Nephron (organoid): ENCODE measurements around the gene SPATA16.

Source experiments
- H3K27ac Mint-ChIP-seq, 3 experiments: 2 replicates each; pipeline ENCODE4 v1.8.0; 2020; ENCODE audit warnings: mixed read lengths in 3 of 3, mild to moderate bottlenecking in 2 of 3, moderate library complexity in 1 of 3
- H3K27me3 Mint-ChIP-seq: 2 replicates; pipeline ENCODE4 v1.8.0; 2021; ENCODE audit warnings: low read depth, mild to moderate bottlenecking, moderate library complexity, mixed read lengths
- H3K36me3 Mint-ChIP-seq: 2 replicates; pipeline ENCODE4 v1.8.0; 2020; ENCODE audit warnings: low read depth, mixed read lengths
- H3K4me1 Mint-ChIP-seq: 2 replicates; pipeline ENCODE4 v1.8.0; 2020; ENCODE audit warnings: mixed read lengths
- H3K4me3 Mint-ChIP-seq, 3 experiments: 2 replicates each; pipeline ENCODE4 v1.8.0; 2020; ENCODE audit warnings: mild to moderate bottlenecking in 3 of 3, mixed read lengths in 3 of 3, moderate library complexity in 2 of 3
- H3K9me3 Mint-ChIP-seq: 2 replicates; pipeline ENCODE4 v1.8.0; 2020; ENCODE audit warnings: mixed read lengths
- TF ChIP-seq, protein P1 (sequence below), 3 experiments: fragments of 200-600 bp; sonication (generic); IDR thresholded peaks; one replicate each; pipeline ENCODE4 v1.5.0; 2021; ENCODE audit warnings: antibody characterized with exemption in 3 of 3; ENCODE audit not compliant: unreplicated experiment in 3 of 3

SPATA16 gene

DNA sequence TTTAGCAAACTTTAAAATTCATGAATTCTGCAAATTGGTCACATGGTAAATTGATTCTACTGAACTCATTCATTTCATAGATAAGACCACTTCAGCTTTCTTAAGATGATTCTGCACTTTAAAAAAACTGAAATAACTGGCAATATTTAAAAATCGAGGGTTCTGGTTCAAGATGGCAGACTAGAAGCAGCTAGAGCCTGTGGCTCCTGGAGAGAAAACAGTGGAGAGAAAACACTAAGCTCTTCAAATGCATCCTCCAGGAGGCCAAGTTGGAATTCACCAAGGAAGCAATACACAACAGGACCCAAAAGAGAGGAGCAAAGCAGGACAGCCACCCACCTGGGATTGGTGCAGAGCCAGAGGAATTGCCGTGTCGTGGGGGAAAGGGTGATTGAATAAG is 132.1 kb downstream of the SPATA16 start:
- TF ChIP-seq, protein P1, sequence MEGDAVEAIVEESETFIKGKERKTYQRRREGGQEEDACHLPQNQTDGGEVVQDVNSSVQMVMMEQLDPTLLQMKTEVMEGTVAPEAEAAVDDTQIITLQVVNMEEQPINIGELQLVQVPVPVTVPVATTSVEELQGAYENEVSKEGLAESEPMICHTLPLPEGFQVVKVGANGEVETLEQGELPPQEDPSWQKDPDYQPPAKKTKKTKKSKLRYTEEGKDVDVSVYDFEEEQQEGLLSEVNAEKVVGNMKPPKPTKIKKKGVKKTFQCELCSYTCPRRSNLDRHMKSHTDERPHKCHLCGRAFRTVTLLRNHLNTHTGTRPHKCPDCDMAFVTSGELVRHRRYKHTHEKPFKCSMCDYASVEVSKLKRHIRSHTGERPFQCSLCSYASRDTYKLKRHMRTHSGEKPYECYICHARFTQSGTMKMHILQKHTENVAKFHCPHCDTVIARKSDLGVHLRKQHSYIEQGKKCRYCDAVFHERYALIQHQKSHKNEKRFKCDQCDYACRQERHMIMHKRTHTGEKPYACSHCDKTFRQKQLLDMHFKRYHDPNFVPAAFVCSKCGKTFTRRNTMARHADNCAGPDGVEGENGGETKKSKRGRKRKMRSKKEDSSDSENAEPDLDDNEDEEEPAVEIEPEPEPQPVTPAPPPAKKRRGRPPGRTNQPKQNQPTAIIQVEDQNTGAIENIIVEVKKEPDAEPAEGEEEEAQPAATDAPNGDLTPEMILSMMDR (IDR thresholded peaks at IDR 0.05; ENCODE audit: unreplicated experiment in 3 of 3) = no peak
- Mint-ChIP-seq H3K27ac (no peak overlapping the region), H3K4me3 (no peak overlapping the region), H3K36me3 (no peaks in the 10 kb centered on the region), H3K4me1 (no peaks in the 10 kb centered on the region), H3K27me3 (no peaks in the 10 kb centered on the region), H3K9me3 (no peaks in the 10 kb centered on the region)

DNA sequence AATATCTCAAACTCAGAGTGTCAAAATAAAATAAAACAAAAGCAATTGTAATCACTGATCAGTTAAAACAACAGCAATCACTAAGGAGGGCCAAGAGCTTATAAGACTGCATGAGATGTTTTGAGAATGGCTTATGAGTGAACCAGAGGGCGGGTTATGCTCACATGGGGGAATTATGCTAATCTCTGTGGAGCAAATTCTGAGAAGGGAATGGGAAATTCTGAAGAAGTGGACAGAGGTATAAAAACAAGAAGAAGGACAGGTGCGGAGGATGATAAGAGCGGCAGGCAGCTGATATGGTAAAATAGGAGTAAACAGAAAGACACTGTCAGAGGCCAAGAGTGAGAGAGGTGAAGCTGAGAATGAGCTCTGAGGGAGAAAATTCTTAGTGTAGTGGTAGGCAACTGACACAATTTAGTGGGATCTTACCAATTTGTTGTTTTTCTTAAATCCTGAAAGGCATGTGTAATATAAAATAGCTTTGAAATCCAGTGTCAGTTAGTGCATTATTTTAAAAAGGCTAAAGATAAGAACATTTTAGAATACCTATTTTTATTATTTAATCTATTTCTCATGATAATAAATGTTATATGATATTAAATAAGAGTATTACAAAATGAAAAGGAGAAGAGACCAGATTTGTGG is 133.8 kb downstream of the SPATA16 start:
- Mint-ChIP-seq H3K4me1 (no peaks in the 10 kb centered on the region), H3K4me3 (no peak overlapping the region), H3K9me3 (no peaks in the 10 kb centered on the region), H3K27ac (no peak overlapping the region), H3K36me3 (no peaks in the 10 kb centered on the region), H3K27me3 (no peaks in the 10 kb centered on the region)
- TF ChIP-seq, protein P1 (IDR thresholded peaks at IDR 0.05; ENCODE audit: unreplicated experiment in 3 of 3) = no peak

DNA sequence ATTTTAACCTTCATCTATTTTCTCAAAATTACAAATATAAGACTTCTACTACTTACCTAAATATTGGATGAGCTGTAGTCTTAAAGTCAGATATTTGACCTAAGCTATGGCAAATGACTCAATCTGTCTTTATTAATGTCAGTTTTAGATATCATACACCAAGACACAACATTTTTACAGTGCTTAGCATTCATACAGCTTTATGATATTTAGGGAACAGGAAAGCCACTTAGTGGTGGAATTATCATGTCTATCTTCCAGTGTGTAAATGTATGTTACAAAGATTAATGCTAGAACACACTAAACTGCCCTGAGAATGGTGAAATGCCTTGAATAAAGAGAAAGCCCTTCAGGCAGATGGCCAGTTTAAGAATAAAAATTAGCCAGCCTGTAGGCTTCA is 135.0 kb downstream of the SPATA16 start:
- no peak overlapping the region for H3K27ac Mint-ChIP-seq
- no peaks in the 10 kb centered on the region for H3K27me3 Mint-ChIP-seq
- H3K4me1 Mint-ChIP-seq = no peaks in the 10 kb centered on the region
- TF ChIP-seq, protein P1 (IDR thresholded peaks at IDR 0.05; ENCODE audit: unreplicated experiment in 3 of 3) = no peak
- H3K9me3 Mint-ChIP-seq = no peaks in the 10 kb centered on the region
- H3K36me3 Mint-ChIP-seq = no peaks in the 10 kb centered on the region
- H3K4me3 Mint-ChIP-seq = no peak overlapping the region

DNA sequence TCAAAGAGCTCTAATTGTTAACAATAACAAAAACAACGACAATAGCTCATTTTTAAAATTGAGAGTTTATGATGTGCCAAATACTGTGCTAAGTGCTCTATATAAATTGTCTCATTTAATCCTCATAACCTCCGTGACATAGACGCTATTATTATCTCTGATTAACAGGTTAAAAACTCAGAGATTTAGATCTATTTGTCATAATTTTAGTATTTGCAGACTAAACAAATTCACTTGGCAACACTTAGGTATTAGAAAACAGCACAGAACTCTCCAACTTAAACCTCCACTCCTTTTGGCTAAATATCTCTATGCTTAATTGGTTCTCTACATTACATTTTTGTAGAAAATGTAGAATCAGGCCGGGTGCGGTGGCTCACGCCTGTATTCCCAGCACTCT is 136.4 kb downstream of the SPATA16 start:
- no peak overlapping the region for H3K4me3 Mint-ChIP-seq
- no peaks in the 10 kb centered on the region for H3K36me3 Mint-ChIP-seq
- no peaks in the 10 kb centered on the region for H3K27me3 Mint-ChIP-seq
- H3K4me1 Mint-ChIP-seq = no peaks in the 10 kb centered on the region
- H3K9me3 Mint-ChIP-seq = peaks cover 7% of the 10 kb centered on the region
- H3K27ac Mint-ChIP-seq = no peak overlapping the region
- TF ChIP-seq, protein P1 (IDR thresholded peaks at IDR 0.05; ENCODE audit: unreplicated experiment in 3 of 3) = no peak

DNA sequence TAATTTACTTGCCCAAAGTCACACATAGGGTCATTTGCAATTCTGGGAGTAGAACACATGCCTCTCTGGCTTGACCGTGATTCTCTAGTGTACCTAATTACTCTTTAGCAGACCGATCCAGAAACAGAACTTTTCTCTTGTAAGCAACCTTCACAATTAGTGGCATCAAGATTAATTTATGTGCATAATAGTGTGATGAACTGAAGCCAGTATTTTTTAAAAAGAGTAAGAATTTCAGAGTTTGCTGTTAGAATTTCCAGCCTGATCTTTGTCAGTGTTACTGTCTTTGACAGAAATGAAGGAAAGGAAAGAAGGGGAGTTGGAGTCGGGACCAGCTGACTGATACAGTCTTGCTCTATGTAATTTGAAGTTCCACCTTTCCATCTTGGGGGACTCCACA is 137.1 kb downstream of the SPATA16 start:
- no peak overlapping the region for H3K27ac Mint-ChIP-seq
- H3K4me3 Mint-ChIP-seq = no peak overlapping the region
- no peaks in the 10 kb centered on the region for H3K27me3 Mint-ChIP-seq
- H3K36me3 Mint-ChIP-seq = no peaks in the 10 kb centered on the region
- peaks cover 7% of the 10 kb centered on the region for H3K9me3 Mint-ChIP-seq
- TF ChIP-seq, protein P1 (IDR thresholded peaks at IDR 0.05; ENCODE audit: unreplicated experiment in 3 of 3) = no peak
- no peaks in the 10 kb centered on the region for H3K4me1 Mint-ChIP-seq

DNA sequence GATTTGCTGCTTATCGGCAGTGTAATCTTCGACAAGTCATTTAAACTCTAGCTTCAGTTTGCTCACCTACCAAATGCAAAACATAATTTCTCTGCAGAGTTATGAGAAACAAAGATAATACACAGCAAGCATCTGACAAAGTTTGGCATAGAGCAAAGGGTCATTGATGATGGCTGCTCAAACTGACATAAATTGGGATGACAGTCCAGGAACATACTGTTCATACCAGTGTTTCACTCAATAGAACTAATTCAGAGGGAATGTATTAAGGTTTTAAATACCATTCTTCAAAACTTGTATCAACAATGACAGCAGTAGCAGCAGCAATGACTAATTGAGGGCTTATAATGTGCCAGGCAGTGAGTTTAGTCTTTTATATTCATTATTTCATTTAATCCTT is 137.6 kb downstream of the SPATA16 start:
- TF ChIP-seq, protein P1 (IDR thresholded peaks at IDR 0.05; ENCODE audit: unreplicated experiment in 3 of 3) = no peak
- H3K4me3 Mint-ChIP-seq = no peak overlapping the region
- no peak overlapping the region for H3K27ac Mint-ChIP-seq
- no peaks in the 10 kb centered on the region for H3K36me3 Mint-ChIP-seq
- H3K9me3 Mint-ChIP-seq = peaks cover 7% of the 10 kb centered on the region
- H3K27me3 Mint-ChIP-seq = no peaks in the 10 kb centered on the region
- H3K4me1 Mint-ChIP-seq = no peaks in the 10 kb centered on the region
